Immature natural killer cell (primary cell): ENCODE data around the gene LCMT2. TPM values are rescaled to one million over a fixed set of nuclear protein-coding genes. Genes with fewer than 3 reads are reported as not detected.

ENCODE experiments used
- DNase-seq, 3 donors: peaks; one replicate each; pipeline ENCODE4 v3.0.0; 2022; ENCODE audit warnings: mixed read lengths in 1 of 3
- H3K27ac Mint-ChIP-seq, 6 donors: one replicate each; pipeline ENCODE4 v1.8.0; 2020; ENCODE audit warnings: mixed read lengths in 6 of 6, mild to moderate bottlenecking in 5 of 6, inconsistent platforms in 4 of 6, moderate library complexity in 3 of 6
- H3K27me3 Mint-ChIP-seq, 3 donors: one replicate each; pipeline ENCODE4 v1.8.0; 2020 to 2021; ENCODE audit warnings: low read depth in 3 of 3, mild to moderate bottlenecking in 3 of 3, mixed read lengths in 3 of 3, moderate library complexity in 3 of 3, inconsistent platforms in 1 of 3
- H3K36me3 Mint-ChIP-seq, 3 donors: one replicate each; pipeline ENCODE4 v1.8.0; 2020; ENCODE audit warnings: mixed read lengths in 3 of 3, inconsistent platforms in 2 of 3, mild to moderate bottlenecking in 2 of 3
- H3K4me1 Mint-ChIP-seq, 2 donors: one replicate each; pipeline ENCODE4 v1.8.0; 2020; ENCODE audit warnings: inconsistent platforms in 2 of 2, mild to moderate bottlenecking in 2 of 2, mixed read lengths in 2 of 2, moderate library complexity in 1 of 2
- H3K4me3 Mint-ChIP-seq, 5 donors: one replicate each; pipeline ENCODE4 v1.8.0; 2020; ENCODE audit warnings: mild to moderate bottlenecking in 5 of 5, mixed read lengths in 5 of 5, inconsistent platforms in 3 of 5, moderate library complexity in 3 of 5
- H3K9me3 Mint-ChIP-seq, 6 donors: one replicate each; pipeline ENCODE4 v1.8.0; 2020; ENCODE audit warnings: mild to moderate bottlenecking in 6 of 6, mixed read lengths in 6 of 6, inconsistent platforms in 4 of 6, moderate library complexity in 3 of 6
- polyA plus RNA-seq, 3 donors: library from polyadenylated mRNA; unstranded; fragments of 300-500 nt; fragmentation: Illumina TruSeq; gene quantifications; one replicate each; pipeline ENCODE4 v1.2.3, GENCODE V29; 2021

LCMT2 gene
- polyA plus RNA-seq, 3 donors from 2014 or later = 0.40 to 2.5 (median 2.3) TPM

GRCh38 chr15:43330780-43331087 is 361 bp upstream of the LCMT2 start:
- Mint-ChIP-seq H3K36me3 (peaks cover 3 to 11% (median 4%) of the 10 kb centered on the region in 3 donors), H3K27ac (peak overlapping the region; percentile 96 to 99 (median 98)), H3K4me3 (peak overlapping the region; percentile 95 to 98 (median 96)), H3K4me1 (peaks cover 31 to 40% of the 10 kb centered on the region in 2 donors), H3K9me3 (no peaks in the 10 kb centered on the region), H3K27me3 (peaks cover 7 to 11% (median 10%) of the 10 kb centered on the region in 3 donors)
- DNase-seq = no peak

- no peaks in the 10 kb centered on the region for H3K9me3 Mint-ChIP-seq
- H3K4me1 Mint-ChIP-seq = peaks cover 31 to 40% of the 10 kb centered on the region in 2 donors
- peaks cover 8 to 15% (median 10%) of the 10 kb centered on the region in 3 donors for H3K27me3 Mint-ChIP-seq
- H3K36me3 Mint-ChIP-seq = peaks cover 0 to 5% (median 3%) of the 10 kb centered on the region in 3 donors
- H3K4me3 Mint-ChIP-seq = peak overlapping the region; percentile 95 to 98 (median 96)
- no peak for DNase-seq
- H3K27ac Mint-ChIP-seq = peak overlapping the region; percentile 96 to 99 (median 98)
Measured at GRCh38 chr15:43329217-43329959, 985 bp downstream of the LCMT2 start.

- Mint-ChIP-seq H3K36me3 (peaks cover 0 to 4% (median 0%) of the 10 kb centered on the region in 3 donors), H3K4me1 (peaks cover 16 to 26% of the 10 kb centered on the region in 2 donors)
Measured at GRCh38 chr15:43325039-43325684, 5.2 kb downstream of the LCMT2 start.

GRCh38 chr15:43318990-43319771 is 11.2 kb downstream of the LCMT2 start:
- H3K4me1 Mint-ChIP-seq = no peaks in the 10 kb centered on the region
- peaks cover 0 to 4% (median 0%) of the 10 kb centered on the region in 3 donors for H3K36me3 Mint-ChIP-seq
- H3K4me3 Mint-ChIP-seq = no peak overlapping the region
- H3K27me3 Mint-ChIP-seq = peaks cover 0 to 15% (median 5%) of the 10 kb centered on the region in 3 donors
- no peak for DNase-seq
- peaks cover 0 to 1% (median 0%) of the 10 kb centered on the region in 6 donors for H3K9me3 Mint-ChIP-seq
- H3K27ac Mint-ChIP-seq = no peak overlapping the region

More at GRCh38 chr15:43325039-43325684, 5.2 kb downstream of the LCMT2 start:
- peaks cover 3 to 9% (median 4%) of the 10 kb centered on the region in 3 donors for H3K27me3 Mint-ChIP-seq
- no peak overlapping the region for H3K27ac Mint-ChIP-seq
- DNase-seq = no peak
- H3K9me3 Mint-ChIP-seq = no peaks in the 10 kb centered on the region
- no peak overlapping the region for H3K4me3 Mint-ChIP-seq

- Mint-ChIP-seq H3K9me3 (peaks cover 0 to 2% (median 0%) of the 10 kb centered on the region in 6 donors), H3K4me1 (no peaks in the 10 kb centered on the region), H3K27me3 (peaks cover 3 to 15% (median 5%) of the 10 kb centered on the region in 3 donors), H3K36me3 (peaks cover 0 to 4% (median 0%) of the 10 kb centered on the region in 3 donors), H3K4me3 (no peak overlapping the region), H3K27ac (no peak overlapping the region)
- no peak for DNase-seq
Measured at GRCh38 chr15:43317566-43318184, 12.7 kb downstream of the LCMT2 start.

- peaks cover 3 to 15% (median 5%) of the 10 kb centered on the region in 3 donors for H3K27me3 Mint-ChIP-seq
- no peak overlapping the region for H3K27ac Mint-ChIP-seq
- no peak for DNase-seq
- H3K4me1 Mint-ChIP-seq = no peaks in the 10 kb centered on the region
- peaks cover 0 to 2% (median 0%) of the 10 kb centered on the region in 6 donors for H3K9me3 Mint-ChIP-seq
- no peak overlapping the region for H3K4me3 Mint-ChIP-seq
- H3K36me3 Mint-ChIP-seq = peaks cover 0 to 4% (median 0%) of the 10 kb centered on the region in 3 donors
Measured at GRCh38 chr15:43316971-43317346, 13.4 kb downstream of the LCMT2 start.

- peaks cover 0 to 4% (median 0%) of the 10 kb centered on the region in 3 donors for H3K36me3 Mint-ChIP-seq
- no peak overlapping the region for H3K27ac Mint-ChIP-seq
- peaks cover 0 to 2% (median 0%) of the 10 kb centered on the region in 6 donors for H3K9me3 Mint-ChIP-seq
- DNase-seq = no peak
- H3K27me3 Mint-ChIP-seq = peaks cover 3 to 15% (median 10%) of the 10 kb centered on the region in 3 donors
- no peaks in the 10 kb centered on the region for H3K4me1 Mint-ChIP-seq
- no peak overlapping the region for H3K4me3 Mint-ChIP-seq
Measured at GRCh38 chr15:43316016-43316970, 14.1 kb downstream of the LCMT2 start.

- peaks cover 0 to 2% (median 0%) of the 10 kb centered on the region in 6 donors for H3K9me3 Mint-ChIP-seq
- H3K27ac Mint-ChIP-seq = no peak overlapping the region
- no peaks in the 10 kb centered on the region for H3K36me3 Mint-ChIP-seq
- DNase-seq = no peak
- H3K4me1 Mint-ChIP-seq = no peaks in the 10 kb centered on the region
- H3K4me3 Mint-ChIP-seq = no peak overlapping the region
- H3K27me3 Mint-ChIP-seq = peaks cover 5 to 17% (median 8%) of the 10 kb centered on the region in 3 donors
Measured at GRCh38 chr15:43314171-43314570, 16.2 kb downstream of the LCMT2 start.

- no peak for DNase-seq
- H3K4me1 Mint-ChIP-seq = no peaks in the 10 kb centered on the region
- peaks cover 0 to 2% (median 0%) of the 10 kb centered on the region in 6 donors for H3K9me3 Mint-ChIP-seq
- H3K27ac Mint-ChIP-seq = no peak overlapping the region
- H3K36me3 Mint-ChIP-seq = no peaks in the 10 kb centered on the region
- no peak overlapping the region for H3K4me3 Mint-ChIP-seq
- peaks cover 5 to 9% (median 8%) of the 10 kb centered on the region in 3 donors for H3K27me3 Mint-ChIP-seq
Measured at GRCh38 chr15:43312378-43312777, 18.0 kb downstream of the LCMT2 start.

GRCh38 chr15:43302205-43302817 is 28.1 kb downstream of the LCMT2 start, which contains the start of gene TGM7:
TSS of gene TGM7 (minus strand) at chr15:43302255.
- peaks cover 0 to 1% (median 0%) of the 10 kb centered on the region in 6 donors for H3K9me3 Mint-ChIP-seq
- H3K36me3 Mint-ChIP-seq = peaks cover 0 to 4% (median 0%) of the 10 kb centered on the region in 3 donors
- H3K4me3 Mint-ChIP-seq = no peak within 1 kb of the TSS
- no peak within 1 kb of the TSS for H3K27ac Mint-ChIP-seq
- no peaks in the 10 kb centered on the region for H3K4me1 Mint-ChIP-seq
- DNase-seq = no peak
- H3K27me3 Mint-ChIP-seq = peaks cover 7 to 12% (median 8%) of the 10 kb centered on the region in 3 donors

- no peaks in the 10 kb centered on the region for H3K4me1 Mint-ChIP-seq
- peaks cover 3 to 10% (median 7%) of the 10 kb centered on the region in 3 donors for H3K27me3 Mint-ChIP-seq
- H3K4me3 Mint-ChIP-seq = no peak overlapping the region
- peaks cover 0 to 1% (median 0%) of the 10 kb centered on the region in 6 donors for H3K9me3 Mint-ChIP-seq
- peaks cover 0 to 4% (median 0%) of the 10 kb centered on the region in 3 donors for H3K36me3 Mint-ChIP-seq
- DNase-seq = no peak
- H3K27ac Mint-ChIP-seq = no peak overlapping the region
Measured at GRCh38 chr15:43299884-43300283, 30.5 kb downstream of the LCMT2 start.

GRCh38 chr15:43299411-43299810 is 31.0 kb downstream of the LCMT2 start:
- H3K27me3 Mint-ChIP-seq = peaks cover 3 to 10% (median 7%) of the 10 kb centered on the region in 3 donors
- H3K4me3 Mint-ChIP-seq = no peak overlapping the region
- H3K36me3 Mint-ChIP-seq = peaks cover 0 to 4% (median 0%) of the 10 kb centered on the region in 3 donors
- DNase-seq = no peak
- H3K9me3 Mint-ChIP-seq = peaks cover 0 to 1% (median 0%) of the 10 kb centered on the region in 6 donors
- no peaks in the 10 kb centered on the region for H3K4me1 Mint-ChIP-seq
- H3K27ac Mint-ChIP-seq = no peak overlapping the region
